HepG2 (cell line): ENCODE measurements around the gene UQCRFS1. TPM values are rescaled to one million over a fixed set of nuclear protein-coding genes. Genes with fewer than 3 reads are reported as not detected.

Experiments
- ATAC-seq: fragments of 200-7000 bp; cut with Tn5 transposase; 3 replicates; pipeline ENCODE4 v1.9.1; 2020; ENCODE audit warnings: mild to moderate bottlenecking, moderate library complexity
- BruUV-seq: library from RNA; stranded (reverse); fragments of 400-500 nt; replicated peaks from 2 replicates; lab custom pipeline; 2021; lab: Mats Ljungman, UMichigan
- CTCF ChIA-PET: fragments of 300-600 bp; formaldehyde crosslinking; extraction: SDS; loops from one replicate; lab custom pipeline; 2021; ENCODE audit warnings: low total read pairs, inconsistent platforms, low intra/inter-chr PET ratio; lab: Yijun Ruan, JAX
- POLR2A ChIA-PET: fragments of 350-600 bp; sonication (Branson Sonifier 250); formaldehyde crosslinking; loops from one replicate; lab custom pipeline; 2020; ENCODE audit warnings: antibody characterized with exemption, inconsistent platforms; lab: Yijun Ruan, JAX
- DNase-seq: peaks from one replicate; pipeline ENCODE4 v3.0.0-alpha.2; 2015; ENCODE audit warnings: low spot score
- FAIRE-seq: peaks from 3 replicates; lab custom pipeline; 2011; peaks lifted over from hg19 to GRCh38; lab: Jason Lieb, UNC
- H2AFZ ChIP-seq: one replicate; pipeline ENCODE4 v1.6.1; 2011; ENCODE audit warnings: low read length, inconsistent platforms
- H3K27ac ChIP-seq: fragments of 300-600 bp; 3 replicates; pipeline ENCODE4 v1.8.0; 2011; ENCODE audit warnings: mixed run types, mild to moderate bottlenecking, mixed read lengths, low read length, inconsistent platforms; ENCODE audit not compliant: insufficient read depth; ENCODE audit errors: extremely low read length
- H3K27me3 ChIP-seq, 2 experiments: fragments of 200-600 bp in 1 of 2; 2 replicates in 1 of 2; 3 replicates in 1 of 2; pipeline versions ENCODE4 v1.6.0 to v1.8.0; 2011; ENCODE audit warnings: low read length in 2 of 2, mild to moderate bottlenecking in 2 of 2, moderate library complexity in 2 of 2, inconsistent platforms in 1 of 2; ENCODE audit not compliant: insufficient read depth in 2 of 2, control insufficient read depth in 1 of 2
- H3K36me3 ChIP-seq, 2 experiments: fragments of 200-600 bp in 1 of 2; replicated peaks in 1 of 2; 2 replicates in 1 of 2; 3 replicates in 1 of 2; pipeline versions ENCODE4 v1.5.1 to v1.8.0; 2011; ENCODE audit warnings: low read length in 2 of 2, inconsistent platforms in 1 of 2; ENCODE audit not compliant: insufficient read depth in 2 of 2, control insufficient read depth in 1 of 2
- H3K4me1 ChIP-seq: 2 replicates; pipeline ENCODE4 v1.5.1; 2012; ENCODE audit warnings: low read length, inconsistent platforms; ENCODE audit not compliant: insufficient read depth
- H3K4me2 ChIP-seq: 2 replicates; pipeline ENCODE4 v1.6.0; 2011; ENCODE audit warnings: low read depth, low read length, inconsistent platforms
- H3K4me3 ChIP-seq, 3 experiments: fragments of 200-600 bp in 1 of 3; sonication (generic), shearing (Covaris generic) in 1 of 3; replicated peaks in 1 of 3; 2 replicates each; pipeline ENCODE4 v1.5.1; 2011 to 2016; ENCODE audit warnings: low read length in 3 of 3, inconsistent platforms in 2 of 3, low read depth in 2 of 3, mild to moderate bottlenecking in 2 of 3, control low read depth in 1 of 3, mixed read lengths in 1 of 3; ENCODE audit not compliant: insufficient read depth in 1 of 3
- H3K79me2 ChIP-seq: one replicate; pipeline ENCODE4 v1.6.1; 2011; ENCODE audit warnings: low read length, inconsistent platforms; ENCODE audit not compliant: insufficient read depth
- H3K9ac ChIP-seq: 2 replicates; pipeline ENCODE4 v1.6.0; 2011; ENCODE audit warnings: mild to moderate bottlenecking, low read depth, low read length, inconsistent platforms; ENCODE audit not compliant: insufficient read depth
- H3K9me3 ChIP-seq: 2 replicates; pipeline ENCODE4 v1.5.1; 2012; ENCODE audit warnings: mild to moderate bottlenecking, low read length
- H4K20me1 ChIP-seq: 2 replicates; pipeline ENCODE4 v1.6.0; 2011; ENCODE audit warnings: inconsistent platforms, mild to moderate bottlenecking, low read length, moderate library complexity; ENCODE audit not compliant: insufficient read depth
- AGO2 ChIP-seq: fragments of 200-400 bp; formaldehyde crosslinking; optimal IDR thresholded peaks from 2 replicates; pipeline ENCODE3; 2017; ENCODE audit warnings: mild to moderate bottlenecking, low read depth, low read length, moderate library complexity
- FIP1L1 ChIP-seq: fragments of 200-400 bp; formaldehyde crosslinking; IDR thresholded peaks from 2 replicates; pipeline ENCODE4 v1.6.1; 2018; ENCODE audit warnings: low read depth, mild to moderate bottlenecking, low read length, moderate library complexity, borderline replicate concordance; ENCODE audit not compliant: insufficient read depth
- HMG20A ChIP-seq: IDR thresholded peaks from 2 replicates; pipeline ENCODE4 v1.6.1; 2016; ENCODE audit warnings: borderline replicate concordance
- HNF4G ChIP-seq, 2 experiments: sonication (generic) in 1 of 2; formaldehyde crosslinking in 1 of 2; IDR thresholded peaks; 2 replicates each; pipeline versions ENCODE4 v1.4.0 to v1.6.1; 2011 to 2020; ENCODE audit warnings: borderline replicate concordance in 2 of 2, low read depth in 2 of 2, mild to moderate bottlenecking in 2 of 2, low read length in 1 of 2, missing genetic modification reagents in 1 of 2, moderate library complexity in 1 of 2
- HNRNPH1 ChIP-seq: fragments of 200-400 bp; formaldehyde crosslinking; optimal IDR thresholded peaks from 2 replicates; pipeline ENCODE3; 2017; ENCODE audit warnings: mild to moderate bottlenecking, low read depth, low read length
- POLR2AphosphoS2 ChIP-seq: IDR thresholded peaks from 2 replicates; pipeline ENCODE4 v1.6.1; 2011; ENCODE audit warnings: low read depth, low read length, improper control_type of control experiment
- PPARG ChIP-seq: conservative IDR thresholded peaks from 2 replicates; pipeline ENCODE4 v1.6.1; 2016; ENCODE audit warnings: missing biosample characterization, missing genetic modification reagents
- RFXANK ChIP-seq: IDR thresholded peaks from 2 replicates; pipeline ENCODE4 v1.6.1; 2016
- SRSF4 ChIP-seq: fragments of 200-400 bp; formaldehyde crosslinking; IDR thresholded peaks from one replicate; pipeline ENCODE4 v1.6.1; 2018; ENCODE audit warnings: mild to moderate bottlenecking, low read depth, low read length, moderate library complexity; ENCODE audit not compliant: poor library complexity, severe bottlenecking
- STAT5B ChIP-seq: sonication (generic); formaldehyde crosslinking; IDR thresholded peaks from 2 replicates; pipeline ENCODE4 v1.4.0; 2020; ENCODE audit warnings: missing genetic modification reagents
- ZBTB21 ChIP-seq: sonication (generic); formaldehyde crosslinking; IDR thresholded peaks from 2 replicates; pipeline ENCODE4 v1.4.0; 2020; ENCODE audit warnings: missing genetic modification reagents
- ZKSCAN1 ChIP-seq: fragments of 150-350 bp; IDR thresholded peaks from 2 replicates; pipeline ENCODE4 v1.6.1; 2014; ENCODE audit warnings: low read length
- ZNF274 ChIP-seq: sonication (generic); formaldehyde crosslinking; IDR thresholded peaks from 2 replicates; pipeline ENCODE4 v1.5.1; 2020; ENCODE audit warnings: mild to moderate bottlenecking, missing genetic modification reagents
- ZUFSP ChIP-seq: sonication (generic); formaldehyde crosslinking; IDR thresholded peaks from 2 replicates; pipeline ENCODE4 v1.9.0; 2021; ENCODE audit warnings: missing genetic modification reagents, mild to moderate bottlenecking, borderline replicate concordance
- WGBS: methylation state at CpG from one replicate; pipeline ENCODE4 v1.1.6; 2017; ENCODE audit warnings: low lambda C conversion rate; 5-methylcytosine and 5-hydroxymethylcytosine counted together
- in situ Hi-C: cut with HindIII; loops from 2 replicates; pipeline ENCODE4 v1.10.0; 2017; ENCODE audit warnings: low pct_unique_long_range_greater_than_20kb; ENCODE audit not compliant: extremely low pct_ligation_motif_present
- intact Hi-C: fragments of 100-400 bp; cut with micrococcal nuclease; formaldehyde crosslinking; loops from one replicate; pipeline ENCODE4 v1.10.0; 2022; ENCODE audit not compliant: unreplicated experiment
- polyA plus RNA-seq, 8 experiments: library from polyadenylated mRNA; depleted of rRNA in 3 of 8; stranded (reverse) in 7 of 8; unstranded in 1 of 8; fragments of >200 nt; fragmentation: Illumina TruSeq in 4 of 8; extraction: Trizol in 4 of 8; gene quantifications; 2 replicates each; pipeline versions ENCODE4 v1.2.1 to v1.2.3, GENCODE V29; 2011 to 2016; ENCODE audit warnings: low read depth in 4 of 8, missing spikeins in 1 of 8, mixed read lengths in 1 of 8; ENCODE audit not compliant: insufficient read depth in 1 of 8
- total RNA-seq, 5 experiments: library from RNA; depleted of rRNA; stranded (reverse); fragments of >200 nt; fragmentation: Illumina TruSeq; extraction: Trizol; gene quantifications; 2 replicates each; pipeline ENCODE4 v1.2.3, GENCODE V29; 2016; ENCODE audit warnings: low read depth in 1 of 5

The UQCRFS1 gene
- total and polyA plus RNA-seq, 2 of the 13 experiments (the other 11 are each of a cell fraction or from before 2014, with no cell fraction given), result 49.5 to 51.1 TPM

GRCh38 chr19:29245215-29245614 lies 32.3 kb upstream of the UQCRFS1 start:
- no TSS peak for BruUV-seq
- H3K4me3 ChIP-seq, result no peak overlapping the region
- CTCF ChIA-PET, result no interaction called here
- H3K9ac ChIP-seq, result no peak overlapping the region
- DNase-seq (no peak), ATAC-seq (no peak), FAIRE-seq (no peak)
- intact Hi-C loops (no loop called here), in situ Hi-C loops (no loop called here)
- H3K4me1 ChIP-seq, result no peaks in the 10 kb centered on the region
- no peak overlapping the region for H3K27ac ChIP-seq
- POLR2A ChIA-PET, result no interaction called here
- H3K27me3 ChIP-seq, result no peaks in the 10 kb centered on the region; a peak in 1 of 5 replicates
- no peak overlapping the region for H2AFZ ChIP-seq
- no peak for TF ChIP-seq ZUFSP
- no peak for TF ChIP-seq HNRNPH1
- TF ChIP-seq PPARG (CRISPR knock-in tag), result no peak
- no peak for TF ChIP-seq FIP1L1
- TF ChIP-seq RFXANK (CRISPR knock-in tag), result no peak
- no peak for TF ChIP-seq POLR2AphosphoS2
- TF ChIP-seq HMG20A (CRISPR knock-in tag), result no peak
- TF ChIP-seq ZBTB21 (CRISPR knock-in tag), result no peak
- no peak for TF ChIP-seq AGO2
- no peak for TF ChIP-seq ZKSCAN1
- no peak for TF ChIP-seq SRSF4
- no peak for TF ChIP-seq HNF4G (IDR thresholded peaks at IDR 0.05; ENCODE audit: borderline replicate concordance, low read depth, low read length)
- no peak for TF ChIP-seq HNF4G (CRISPR knock-in tag; IDR thresholded peaks at IDR 0.05; ENCODE audit: borderline replicate concordance, low read depth)
- TF ChIP-seq STAT5B (CRISPR knock-in tag), result no peak
- no peak for TF ChIP-seq ZNF274 (CRISPR knock-in tag)
- no peaks in the 10 kb centered on the region for H3K79me2 ChIP-seq
- no peaks in the 10 kb centered on the region for H3K36me3 ChIP-seq
- 28% methylated on average over 4 of the region's 6 CpGs for WGBS
- no peaks in the 10 kb centered on the region for H4K20me1 ChIP-seq
- H3K9me3 ChIP-seq, result no peaks in the 10 kb centered on the region
- H3K4me2 ChIP-seq, result no peak overlapping the region
